Measurements from ENCODE around the gene PABPN1.

- TF ChIP-seq POLR2AphosphoS5 (IDR thresholded peaks at IDR 0.05) (no peak), CTCF (IDR thresholded peaks at IDR 0.05; ENCODE audit: poor library complexity, severe bottlenecking) (peak; percentile 15), EZH2 (IDR thresholded peaks at IDR 0.05; ENCODE audit: borderline replicate concordance, insufficient read depth, low read length, poor library complexity, severe bottlenecking) (no peak), MXI1 (conservative IDR thresholded peaks at IDR 0.05; ENCODE audit: poor library complexity, severe bottlenecking) (no peak), RAD21 (conservative IDR thresholded peaks at IDR 0.05) (no peak), EP300 (conservative IDR thresholded peaks at IDR 0.05; ENCODE audit: poor library complexity, severe bottlenecking) (no peak), REST (IDR thresholded peaks at IDR 0.05; ENCODE audit: borderline replicate concordance) (no peak), TAF1 (IDR thresholded peaks at IDR 0.05; ENCODE audit: low read depth) (no peak)
These were observed 23.2 kb downstream of the PABPN1 start for GRCh38 chr14:23344481-23344880.

All from neural cell (in vitro differentiated cells).